Erythroblast (primary cell): ENCODE results near the gene NINL.
"Not testable (repeated sequence)": the region's sequence is repeated elsewhere in the genome, so short reads cannot be mapped to it uniquely, and the experiment has no call there.

Experiments
- GATA1 ChIP-seq: IDR thresholded peaks from 2 replicates; pipeline ENCODE4 v1.6.1; 2011; ENCODE audit warnings: low read depth, mild to moderate bottlenecking, control low read depth, low read length, moderate library complexity
- POLR2A ChIP-seq: IDR thresholded peaks from 2 replicates; pipeline ENCODE4 v1.6.1; 2011; ENCODE audit warnings: mild to moderate bottlenecking, low read length

DNA sequence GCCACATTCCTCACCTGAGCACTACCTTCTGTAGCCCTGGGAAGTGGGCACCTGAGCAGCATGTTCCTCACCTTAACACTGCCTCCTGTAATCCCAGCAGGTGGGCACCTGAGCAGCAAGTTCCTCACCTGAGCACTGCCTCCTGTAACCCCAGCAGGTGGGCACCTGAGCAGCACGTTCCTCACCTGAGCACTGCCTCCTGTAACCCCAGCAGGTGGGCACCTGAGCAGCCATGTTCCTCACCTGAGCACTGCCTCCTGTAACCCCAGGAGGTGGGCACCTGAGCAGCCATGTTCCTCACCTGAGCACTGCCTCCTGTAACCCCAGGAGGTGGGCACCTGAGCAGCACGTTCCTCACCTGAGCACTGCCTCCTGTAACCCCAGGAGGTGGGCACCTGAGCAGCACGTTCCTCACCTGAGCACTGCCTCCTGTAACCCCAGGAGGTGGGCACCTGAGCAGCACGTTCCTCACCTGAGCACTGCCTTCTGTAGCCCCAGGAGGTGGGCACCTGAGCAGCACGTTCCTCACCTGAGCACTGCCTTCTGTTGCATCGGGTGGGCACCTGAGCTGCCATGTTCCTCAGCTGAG lies 82.2 kb downstream of the NINL start:
- TF ChIP-seq POLR2A, GATA1: not testable (repeated sequence)
